Fibroblast of villous mesenchyme (primary cell): ENCODE results near the gene FBXO38. TPM values are rescaled to one million over a fixed set of nuclear protein-coding genes. Genes with fewer than 3 reads are reported as not detected.

ENCODE experiments used
- DNase-seq: peaks from one replicate; pipeline ENCODE4 v3.0.0-alpha.2; 2010; ENCODE audit warnings: low read depth
- H3K4me3 ChIP-seq: 2 replicates; pipeline ENCODE4 v1.5.1; 2011; ENCODE audit warnings: low read depth, mild to moderate bottlenecking, low read length
- total RNA-seq: library from RNA; depleted of rRNA; stranded (reverse); fragments of >200 nt; gene quantifications from 2 replicates; pipeline ENCODE4 v1.2.3, GENCODE V29; 2012
- TF ChIP-seq, protein P1 (sequence below): IDR thresholded peaks from 2 replicates; pipeline ENCODE4 v1.5.1; 2012; ENCODE audit warnings: low read depth, mild to moderate bottlenecking, low read length; ENCODE audit not compliant: insufficient read depth

The FBXO38 gene
- total RNA-seq, 1 donor, result 74.7 TPM

DNA sequence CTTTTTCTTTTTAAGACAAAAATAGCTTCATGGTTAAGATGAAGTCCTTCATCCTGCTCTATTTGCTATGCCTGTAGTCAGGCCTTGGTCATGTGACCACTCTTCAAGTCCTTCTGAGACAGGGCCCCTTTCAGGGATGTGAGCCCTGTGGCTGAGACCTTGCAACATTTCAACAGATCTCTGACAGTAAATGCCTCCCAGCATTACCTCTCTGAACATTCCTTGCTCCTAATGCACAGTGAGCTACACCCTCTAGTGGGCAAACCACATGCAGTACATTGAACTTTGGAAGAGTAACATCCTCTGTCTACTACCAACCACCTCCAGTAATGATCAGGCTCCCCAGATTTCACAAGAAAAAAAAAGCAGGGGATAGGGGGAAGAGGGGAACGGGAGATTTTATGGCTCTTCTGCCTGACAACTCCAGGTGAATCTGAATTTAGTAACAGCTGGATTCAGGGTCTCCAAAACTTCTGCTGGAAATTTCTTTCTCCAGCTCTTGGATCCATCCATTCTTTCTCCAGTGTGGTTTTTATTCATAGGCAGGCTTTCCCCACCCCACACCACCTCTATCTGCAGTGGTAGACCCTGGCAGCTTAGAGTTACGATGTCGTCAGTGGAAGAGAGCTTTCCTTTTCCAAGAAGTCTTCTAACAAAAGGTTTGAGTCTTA, 8.9 kb upstream of the FBXO38 start:
- no peak overlapping the region for H3K4me3 ChIP-seq
- TF ChIP-seq, protein P1, sequence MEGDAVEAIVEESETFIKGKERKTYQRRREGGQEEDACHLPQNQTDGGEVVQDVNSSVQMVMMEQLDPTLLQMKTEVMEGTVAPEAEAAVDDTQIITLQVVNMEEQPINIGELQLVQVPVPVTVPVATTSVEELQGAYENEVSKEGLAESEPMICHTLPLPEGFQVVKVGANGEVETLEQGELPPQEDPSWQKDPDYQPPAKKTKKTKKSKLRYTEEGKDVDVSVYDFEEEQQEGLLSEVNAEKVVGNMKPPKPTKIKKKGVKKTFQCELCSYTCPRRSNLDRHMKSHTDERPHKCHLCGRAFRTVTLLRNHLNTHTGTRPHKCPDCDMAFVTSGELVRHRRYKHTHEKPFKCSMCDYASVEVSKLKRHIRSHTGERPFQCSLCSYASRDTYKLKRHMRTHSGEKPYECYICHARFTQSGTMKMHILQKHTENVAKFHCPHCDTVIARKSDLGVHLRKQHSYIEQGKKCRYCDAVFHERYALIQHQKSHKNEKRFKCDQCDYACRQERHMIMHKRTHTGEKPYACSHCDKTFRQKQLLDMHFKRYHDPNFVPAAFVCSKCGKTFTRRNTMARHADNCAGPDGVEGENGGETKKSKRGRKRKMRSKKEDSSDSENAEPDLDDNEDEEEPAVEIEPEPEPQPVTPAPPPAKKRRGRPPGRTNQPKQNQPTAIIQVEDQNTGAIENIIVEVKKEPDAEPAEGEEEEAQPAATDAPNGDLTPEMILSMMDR, result peak; percentile 93
- peak; percentile 80 for DNase-seq

- peak; percentile 49 for DNase-seq
- H3K4me3 ChIP-seq, result no peak overlapping the region
- TF ChIP-seq, protein P1, result no peak
Observed at GRCh38 chr5:148376198-148376597, 7.6 kb upstream of the FBXO38 start.

DNA sequence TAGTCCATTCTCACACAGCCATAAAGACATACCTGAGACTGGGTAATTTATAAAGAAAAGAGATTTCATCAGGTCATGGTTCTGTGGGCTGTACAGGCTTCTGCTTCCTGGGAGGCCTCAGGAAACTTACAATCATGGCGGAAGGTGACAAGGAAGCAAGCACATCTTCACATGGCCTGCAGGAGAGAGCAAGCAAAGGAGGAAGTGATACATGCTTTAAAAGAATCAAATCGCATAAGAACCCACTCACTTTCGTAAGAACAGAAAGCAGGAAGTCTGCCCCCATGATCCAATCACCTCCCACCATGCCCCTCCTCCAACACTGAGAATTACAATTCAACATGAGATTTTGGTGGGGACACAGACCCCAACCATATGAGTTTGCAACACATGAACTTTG, 5.1 kb upstream of the FBXO38 start:
- no peak for DNase-seq
- TF ChIP-seq, protein P1, result no peak
- H3K4me3 ChIP-seq, result no peak overlapping the region

DNA sequence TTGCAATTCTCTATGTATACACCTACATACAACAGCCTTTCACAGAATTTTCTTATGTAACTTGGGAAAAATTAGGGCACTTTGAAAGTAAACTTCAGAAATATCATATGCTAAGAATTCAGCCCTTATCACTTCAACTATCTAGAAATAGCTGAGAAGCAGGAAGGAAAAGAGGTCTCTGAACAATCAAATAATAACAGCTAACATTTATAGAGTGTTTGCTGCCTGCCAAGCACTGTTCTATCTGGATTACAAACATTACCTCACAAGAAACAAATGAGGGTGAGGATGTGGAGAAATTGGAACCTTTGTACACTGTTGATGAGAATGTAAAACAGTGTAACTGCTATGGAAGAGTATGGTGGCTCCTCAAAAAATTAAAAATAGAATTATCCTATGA, 4.4 kb upstream of the FBXO38 start:
- no peak for DNase-seq

GRCh38 chr5:148381906-148382305, 1.9 kb upstream of the FBXO38 start:
- TF ChIP-seq, protein P1, result no peak
- H3K4me3 ChIP-seq, result no peak overlapping the region
- no peak for DNase-seq

More for the DNA sequence above, 4.4 kb upstream of the FBXO38 start:
- TF ChIP-seq, protein P1, result no peak
- no peak overlapping the region for H3K4me3 ChIP-seq

- TF ChIP-seq, protein P1, result no peak
- no peak for DNase-seq
- peak overlapping the region; percentile 88 for H3K4me3 ChIP-seq
Observed at GRCh38 chr5:148382961-148383360, 797 bp upstream of the FBXO38 start.

- no peak for DNase-seq
- H3K4me3 ChIP-seq, result peak overlapping the region; percentile 88
- TF ChIP-seq, protein P1, result no peak
Observed at GRCh38 chr5:148384380-148384737, 601 bp downstream of the FBXO38 start.
